ENCODE measurements around the gene CLTA.

The CLTA gene

DNA sequence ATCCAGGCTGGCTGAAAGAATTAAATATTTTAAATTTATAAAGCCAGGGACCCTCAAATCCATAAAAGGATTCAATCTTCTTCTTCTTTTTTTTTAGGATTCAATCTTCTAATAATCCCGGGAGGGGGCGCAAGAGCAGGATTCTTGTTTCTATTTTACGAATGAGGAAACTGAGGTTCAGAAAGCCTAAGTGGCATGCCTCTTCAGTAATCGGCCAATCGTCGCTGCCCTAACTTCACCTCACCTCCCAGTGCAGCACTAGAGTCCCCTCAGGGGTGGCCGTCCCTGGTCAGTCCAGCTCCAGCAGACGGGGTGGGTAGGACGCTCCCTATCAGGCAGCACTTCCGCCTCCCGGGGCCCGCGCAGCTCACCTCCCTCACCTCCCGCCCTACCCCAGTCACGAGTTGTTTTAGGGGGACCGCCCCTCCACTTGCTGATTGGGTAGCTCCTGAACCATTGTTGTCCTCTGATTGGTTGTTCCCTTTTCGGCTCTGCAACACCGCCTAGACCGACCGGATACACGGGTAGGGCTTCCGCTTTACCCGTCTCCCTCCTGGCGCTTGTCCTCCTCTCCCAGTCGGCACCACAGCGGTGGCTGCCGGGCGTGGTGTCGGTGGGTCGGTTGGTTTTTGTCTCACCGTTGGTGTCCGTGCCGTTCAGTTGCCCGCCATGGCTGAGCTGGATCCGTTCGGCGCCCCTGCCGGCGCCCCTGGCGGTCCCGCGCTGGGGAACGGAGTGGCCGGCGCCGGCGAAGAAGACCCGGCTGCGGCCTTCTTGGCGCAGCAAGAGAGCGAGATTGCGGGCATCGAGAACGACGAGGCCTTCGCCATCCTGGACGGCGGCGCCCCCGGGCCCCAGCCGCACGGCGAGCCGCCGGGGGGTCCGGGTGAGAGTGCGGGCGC is at the start of gene CLTA:
TSS of gene CLTA (plus strand) at position 534 of the 902 bp plus-strand sequence. CDS start at position 670, 136 bp downstream.
- DNase-seq (ENCODE audit: low read depth in 2 of 2), result peak; percentile 85 to 92

DNA sequence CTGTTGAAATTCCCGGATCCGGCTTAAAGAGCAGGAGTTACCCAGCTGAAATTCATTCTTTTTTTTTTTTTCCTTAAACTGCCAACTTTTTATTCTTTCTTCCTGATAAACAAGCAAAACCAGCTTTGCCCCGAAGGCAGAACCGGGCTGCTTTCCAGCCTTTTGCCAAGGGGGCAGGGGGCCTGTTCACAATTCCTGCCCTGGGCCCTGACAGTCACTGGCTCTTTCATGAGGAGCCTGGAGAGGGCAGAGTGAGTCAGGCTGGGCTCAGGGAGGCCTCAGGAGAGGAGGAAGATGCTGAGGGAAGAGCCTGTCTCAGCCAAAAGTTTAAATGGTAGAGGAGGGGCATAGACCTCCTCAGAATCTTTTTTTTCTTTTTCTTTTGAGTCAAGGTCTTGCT is 49.4 kb upstream of the CLTA start:
- no peak for DNase-seq (ENCODE audit: low read depth in 2 of 2)

- DNase-seq (ENCODE audit: low read depth in 2 of 2), result no peak
Observed at GRCh38 chr9:36141761-36142160, 49.0 kb upstream of the CLTA start.

DNA sequence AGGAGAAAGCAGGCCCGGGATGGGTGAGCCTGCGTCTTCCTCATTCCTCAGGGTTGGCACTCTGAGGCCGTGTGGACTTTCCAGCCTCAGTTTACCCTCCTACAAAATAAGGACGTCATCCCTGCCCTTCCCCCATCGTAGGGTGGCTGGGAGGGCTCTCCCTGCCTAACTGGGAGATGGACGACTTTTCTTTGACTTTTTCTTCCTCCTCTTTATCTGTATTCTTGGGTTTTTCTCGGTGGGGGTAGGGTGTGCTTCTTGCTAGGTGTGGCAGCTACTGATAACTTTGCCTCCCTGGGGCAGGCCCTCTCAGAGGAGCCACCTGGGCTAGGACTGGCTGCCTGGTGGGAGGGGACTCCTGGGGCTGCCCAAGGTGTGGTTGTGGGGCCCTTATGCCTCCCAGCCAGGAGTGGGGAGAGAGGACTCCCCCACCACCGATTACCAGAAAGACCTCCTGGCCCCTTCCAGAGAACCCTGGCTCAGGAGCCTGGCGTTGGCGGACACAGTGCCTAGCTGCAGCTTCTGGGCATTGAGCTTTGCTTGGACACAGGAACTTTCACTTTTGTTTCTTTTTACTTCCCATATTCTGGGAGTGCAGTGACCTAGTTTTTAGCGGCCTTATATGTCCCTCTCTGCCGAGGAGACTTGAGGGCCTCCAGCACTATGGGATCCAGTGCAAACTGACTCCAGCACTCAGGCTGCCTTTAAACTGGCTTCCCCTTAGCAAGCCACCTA is 48.0 kb upstream of the CLTA start:
- no peak for DNase-seq (ENCODE audit: low read depth in 2 of 2)

GRCh38 chr9:36143245-36143641 is 47.5 kb upstream of the CLTA start:
- DNase-seq (ENCODE audit: low read depth in 2 of 2), result no peak

GRCh38 chr9:36144309-36145232 is 46.1 kb upstream of the CLTA start:
- no peak for DNase-seq (ENCODE audit: low read depth in 2 of 2)

GRCh38 chr9:36145970-36146369 is 44.8 kb upstream of the CLTA start:
- DNase-seq (ENCODE audit: low read depth in 2 of 2), result no peak

GRCh38 chr9:36146651-36147050 is 44.1 kb upstream of the CLTA start:
- DNase-seq (ENCODE audit: low read depth in 2 of 2), result no peak

DNA sequence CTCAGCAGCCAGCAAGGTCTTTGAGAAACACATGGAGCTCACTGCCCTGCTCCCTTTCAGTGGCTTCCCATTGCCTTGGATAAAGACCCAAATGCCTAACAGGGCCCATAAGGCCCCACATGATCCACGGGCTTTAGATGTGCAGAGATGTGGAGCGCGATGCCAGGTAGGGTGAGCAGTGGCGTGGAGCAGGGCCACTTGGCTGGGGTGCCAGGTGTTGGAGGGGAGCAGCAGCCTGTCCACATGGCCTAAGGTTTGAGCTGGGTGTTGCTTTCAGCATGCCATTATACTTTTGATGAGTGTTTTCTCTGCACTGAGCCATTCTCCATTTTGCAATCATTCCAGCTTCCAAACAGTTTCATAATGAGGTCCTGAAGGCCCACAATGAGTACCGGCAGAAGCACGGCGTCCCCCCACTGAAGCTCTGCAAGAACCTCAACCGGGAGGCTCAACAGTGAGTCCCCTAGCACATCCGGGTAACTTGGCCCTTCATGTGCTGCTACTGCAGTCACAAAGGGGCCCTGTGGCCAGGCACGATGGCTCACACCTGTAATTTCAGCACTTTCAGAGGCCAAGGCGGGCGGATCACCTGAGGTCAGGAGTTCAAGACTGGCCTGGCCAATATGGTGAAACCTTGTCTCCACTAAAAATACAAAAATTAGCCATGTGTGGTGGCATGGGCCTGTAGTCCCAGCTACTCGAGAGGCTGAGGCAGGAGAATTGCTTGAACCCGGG is 43.1 kb upstream of the CLTA start:
- no peak for DNase-seq (ENCODE audit: low read depth in 2 of 2)

DNA sequence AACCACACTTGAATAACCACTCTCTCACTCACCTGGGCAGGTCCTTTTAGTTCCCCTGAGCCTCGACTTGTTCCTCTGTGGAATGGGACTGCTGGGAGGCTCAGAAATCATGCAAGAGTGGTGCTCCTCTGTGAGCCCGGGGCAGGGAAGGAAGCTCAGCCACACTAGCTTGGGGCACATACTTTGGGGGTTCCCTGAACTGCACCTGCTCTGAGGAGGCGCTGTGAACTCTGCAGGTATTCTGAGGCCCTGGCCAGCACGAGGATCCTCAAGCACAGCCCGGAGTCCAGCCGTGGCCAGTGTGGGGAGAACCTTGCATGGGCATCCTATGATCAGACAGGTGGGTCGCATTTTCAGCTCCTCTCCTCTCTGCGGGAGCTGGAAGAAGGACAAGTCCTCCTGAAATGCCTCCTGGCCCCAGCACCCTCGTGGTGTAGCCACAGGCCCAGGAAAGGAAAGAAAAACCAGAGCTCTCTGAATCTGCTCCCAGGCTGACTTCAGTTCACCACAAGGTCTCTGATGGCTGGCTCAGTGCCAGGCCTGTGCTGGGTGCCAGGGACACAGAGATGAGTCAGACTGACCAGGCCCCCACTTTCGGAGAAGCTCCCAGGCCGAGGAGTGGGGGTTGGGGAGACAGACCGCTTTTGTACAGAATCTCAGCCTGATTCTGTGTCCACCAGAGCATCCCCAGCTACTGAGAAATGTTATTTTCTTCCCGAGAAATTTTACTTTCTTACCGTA is 42.2 kb upstream of the CLTA start:
- DNase-seq (ENCODE audit: low read depth in 2 of 2), result peak; percentile 55 to 72

DNA sequence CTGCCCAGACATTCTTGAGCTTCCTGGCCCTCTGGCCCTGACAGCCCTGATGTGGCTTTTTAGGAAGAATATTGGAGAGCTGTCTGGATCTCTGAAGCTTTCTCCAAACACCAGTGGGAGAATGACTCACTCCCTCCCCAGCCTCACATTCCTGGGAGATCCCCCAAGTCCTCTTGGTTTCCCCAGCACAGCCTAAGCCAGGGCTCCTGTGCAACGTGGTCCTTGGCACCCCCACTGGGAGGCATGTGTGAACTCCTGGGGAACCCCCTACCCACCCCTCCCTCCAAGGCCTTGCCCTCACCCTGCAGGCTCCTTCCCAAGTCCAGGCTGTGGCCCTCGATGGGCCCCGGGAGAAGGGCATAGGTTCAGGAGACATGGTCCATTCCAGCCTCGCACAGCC is 41.5 kb upstream of the CLTA start:
- no peak for DNase-seq (ENCODE audit: low read depth in 2 of 2)

DNA sequence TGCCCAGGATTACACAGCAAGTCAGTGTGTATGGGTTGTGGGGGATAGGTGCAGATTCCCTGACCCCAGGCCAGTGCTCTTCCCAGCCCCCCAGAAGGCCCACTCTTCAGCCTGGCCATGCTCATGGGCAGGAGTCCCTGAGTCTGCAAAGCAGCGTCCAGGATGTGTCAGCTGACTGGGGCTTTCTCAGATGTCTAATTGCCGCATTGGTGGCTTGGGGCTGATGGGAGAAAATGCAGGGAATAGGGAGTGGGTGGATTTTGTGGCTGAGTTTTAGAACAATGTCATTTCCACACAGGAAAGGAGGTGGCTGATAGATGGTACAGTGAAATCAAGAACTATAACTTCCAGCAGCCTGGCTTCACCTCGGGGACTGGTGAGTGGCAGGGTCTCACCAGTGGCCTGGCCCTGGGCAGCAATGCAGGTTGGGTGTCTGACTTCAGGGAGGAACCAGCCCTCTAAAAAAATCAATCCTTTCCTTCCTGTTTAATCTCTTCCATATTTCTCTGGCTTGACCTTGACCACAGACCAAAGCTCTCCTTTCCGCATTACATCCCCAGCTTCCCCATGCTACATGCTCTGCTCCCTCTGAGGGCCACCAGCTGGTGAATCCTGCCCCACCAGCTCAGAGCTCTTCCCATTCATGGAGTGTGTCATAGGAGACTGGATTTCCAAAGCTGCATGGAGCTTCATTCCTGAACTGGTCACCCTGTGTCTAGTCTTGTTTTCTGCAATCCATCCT is 40.0 kb upstream of the CLTA start:
- DNase-seq (ENCODE audit: low read depth in 2 of 2), result no peak

- DNase-seq (ENCODE audit: low read depth in 2 of 2), result peak; percentile 81 to 90
Observed at GRCh38 chr9:36151316-36152210, 39.2 kb upstream of the CLTA start.

DNA sequence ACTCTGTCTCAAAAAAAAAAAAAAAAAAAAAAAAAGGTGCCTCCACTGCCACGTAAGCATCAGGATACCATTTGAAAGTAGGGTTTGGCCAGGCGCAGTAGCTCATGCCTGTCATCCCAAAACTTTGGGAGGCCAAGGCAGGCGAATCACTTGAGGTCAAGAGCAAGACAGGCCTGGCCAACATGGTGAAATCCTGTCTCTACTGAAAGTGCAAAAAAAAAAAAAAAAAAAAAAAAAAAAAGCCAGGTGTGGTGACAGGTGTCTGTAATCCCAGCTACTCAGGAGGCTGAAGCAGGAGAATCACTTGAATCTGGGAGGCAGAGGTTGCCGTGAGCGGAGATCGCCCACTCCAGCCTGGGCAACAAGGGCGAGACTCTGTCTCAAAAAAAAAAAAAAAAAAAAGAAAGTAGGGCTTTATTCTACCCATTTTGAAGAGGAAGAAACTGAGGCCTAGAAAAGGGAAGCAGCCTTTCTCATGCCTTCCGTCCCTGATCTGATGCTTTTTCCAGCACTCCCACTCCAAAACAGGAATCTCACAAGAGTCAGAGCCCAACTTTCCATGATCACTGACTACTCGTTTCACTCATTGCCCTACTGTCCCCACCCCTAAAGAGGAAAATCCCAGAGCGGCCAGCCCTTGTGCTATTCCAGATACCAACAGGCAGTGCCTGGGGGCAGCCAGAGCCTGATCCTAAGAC is 37.8 kb upstream of the CLTA start:
- DNase-seq (ENCODE audit: low read depth in 2 of 2), result no peak

GRCh38 chr9:36153746-36154145 is 37.0 kb upstream of the CLTA start:
- no peak for DNase-seq (ENCODE audit: low read depth in 2 of 2)

DNA sequence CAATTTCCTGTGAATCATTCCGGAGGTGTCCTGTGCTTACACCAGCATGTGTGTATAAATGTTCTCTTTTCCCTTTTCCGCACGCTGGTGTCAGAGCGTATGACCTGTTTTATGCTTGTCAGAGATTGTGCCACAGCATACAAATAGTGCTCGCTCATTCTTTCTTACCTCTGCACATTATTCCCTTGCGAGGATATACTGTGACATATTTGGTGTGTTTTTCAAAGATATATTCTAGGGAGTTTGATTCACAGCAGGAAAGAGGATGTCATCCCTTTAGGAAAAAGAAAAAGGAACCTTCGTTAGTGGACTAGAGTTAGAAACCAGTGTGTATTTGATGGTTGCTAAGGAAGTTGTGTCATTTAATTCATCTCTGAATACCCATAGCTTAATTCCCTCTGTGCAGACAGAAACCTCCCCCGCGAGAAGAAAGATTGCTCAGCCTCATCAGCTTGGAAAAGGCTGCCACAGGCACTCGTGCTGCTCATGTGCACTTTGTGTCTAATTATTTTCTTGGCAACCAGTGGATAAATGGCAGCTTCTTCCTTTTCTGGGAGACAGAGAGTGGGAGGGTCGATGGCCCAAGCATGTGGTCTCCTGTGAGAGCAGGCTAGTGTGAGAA is 36.3 kb upstream of the CLTA start:
- DNase-seq (ENCODE audit: low read depth in 2 of 2), result no peak

DNA sequence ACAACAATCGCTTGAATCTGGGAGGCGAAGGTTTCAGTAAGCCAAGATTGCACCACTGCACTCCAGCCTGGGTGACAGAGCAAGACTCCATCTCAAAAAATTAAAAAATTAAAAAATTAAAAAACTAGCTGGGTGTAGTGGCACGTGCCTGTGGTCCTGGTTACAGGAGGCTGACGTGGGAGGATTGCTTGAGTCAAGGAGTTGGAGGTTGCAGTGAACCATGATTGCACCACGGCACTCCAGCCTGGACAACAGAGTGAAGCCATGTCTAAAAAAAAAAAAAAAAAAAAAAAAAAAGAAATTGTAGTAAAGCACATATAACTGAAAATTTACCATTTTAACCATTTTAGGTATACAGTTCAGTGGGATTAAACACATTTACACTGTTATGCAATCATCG is 34.6 kb upstream of the CLTA start:
- no peak for DNase-seq (ENCODE audit: low read depth in 2 of 2)

GRCh38 chr9:36158122-36158521 is 32.6 kb upstream of the CLTA start:
- no peak for DNase-seq (ENCODE audit: low read depth in 2 of 2)
